ENCODE measurements around the gene PAM. TPM values are rescaled to one million over a fixed set of nuclear protein-coding genes. Genes with fewer than 3 reads are reported as not detected.

PAM gene
- total RNA-seq, 4 donors from 2014 or later: 73.0 to 181 (median 138) TPM

DNA sequence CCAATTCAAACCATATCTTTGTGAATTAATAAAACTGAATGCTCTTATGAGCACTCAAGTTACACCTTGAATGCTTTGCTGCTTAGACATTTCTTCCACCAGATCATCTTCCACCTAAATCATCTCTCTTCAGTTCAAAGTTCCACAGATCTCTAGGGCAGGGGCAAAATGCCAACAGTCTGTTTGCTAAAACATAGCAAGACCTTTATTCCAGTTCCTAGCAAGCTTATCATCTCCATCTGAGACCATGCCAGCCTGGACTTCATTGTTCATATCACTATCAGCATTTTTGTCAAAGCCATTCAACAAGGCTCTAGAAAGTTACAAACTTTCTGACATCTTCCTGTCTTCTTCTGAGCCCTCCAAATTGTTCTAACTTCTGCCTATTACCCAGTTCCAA, 245.0 kb downstream of the PAM start:
- Histone ChIP-seq H3K4me1 (no peaks in the 10 kb centered on the region), H3K36me3 (no peaks in the 10 kb centered on the region), H3K9me3 (no peaks in the 10 kb centered on the region), H3K4me3 (no peak overlapping the region), H3K27me3 (no peaks in the 10 kb centered on the region), H3K27ac (no peak overlapping the region)
- intact Hi-C loops (cut with DNase I; ENCODE audit: low total_unique reads) (no loop called here), in situ Hi-C loops (cut with MboI; ENCODE audit: low pct_ligation_motif_present in 1 of 4, low pct_unique_long_range_greater_than_20kb in 1 of 4, low sequenced_read_pairs in 3 of 4) (no loop called here)
- no peak for TF ChIP-seq POLR2AphosphoS5 (IDR thresholded peaks at IDR 0.05)
- DNase-seq: no peak

DNA sequence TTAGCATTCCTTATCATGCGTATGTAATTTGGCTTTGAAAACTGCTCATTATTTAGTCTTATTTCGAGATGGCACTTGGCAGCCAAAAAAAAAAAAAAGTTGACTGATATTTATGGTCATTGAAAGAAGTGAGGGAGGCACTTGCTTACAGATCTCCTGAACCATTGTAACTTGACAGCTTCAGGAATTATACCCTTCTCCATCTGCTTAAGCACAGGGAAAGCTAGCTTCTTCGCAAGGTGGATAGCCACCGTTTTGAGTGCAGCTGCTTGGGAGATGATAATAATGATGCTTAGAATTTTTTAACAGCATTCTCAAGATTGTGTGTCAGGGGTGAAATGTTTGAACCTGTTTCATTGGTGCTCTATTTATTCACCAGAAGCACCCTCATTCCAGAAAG, 248.8 kb downstream of the PAM start:
- no peak for DNase-seq
- H3K9me3 ChIP-seq: no peaks in the 10 kb centered on the region
- H3K4me3 ChIP-seq: no peak overlapping the region
- no peaks in the 10 kb centered on the region for H3K4me1 ChIP-seq
- TF ChIP-seq POLR2A (IDR thresholded peaks at IDR 0.05): no peak
- no peak for TF ChIP-seq POLR2AphosphoS5 (IDR thresholded peaks at IDR 0.05)
- TF ChIP-seq EP300 (IDR thresholded peaks at IDR 0.05; ENCODE audit: low read depth): no peak
- TF ChIP-seq, protein P1, sequence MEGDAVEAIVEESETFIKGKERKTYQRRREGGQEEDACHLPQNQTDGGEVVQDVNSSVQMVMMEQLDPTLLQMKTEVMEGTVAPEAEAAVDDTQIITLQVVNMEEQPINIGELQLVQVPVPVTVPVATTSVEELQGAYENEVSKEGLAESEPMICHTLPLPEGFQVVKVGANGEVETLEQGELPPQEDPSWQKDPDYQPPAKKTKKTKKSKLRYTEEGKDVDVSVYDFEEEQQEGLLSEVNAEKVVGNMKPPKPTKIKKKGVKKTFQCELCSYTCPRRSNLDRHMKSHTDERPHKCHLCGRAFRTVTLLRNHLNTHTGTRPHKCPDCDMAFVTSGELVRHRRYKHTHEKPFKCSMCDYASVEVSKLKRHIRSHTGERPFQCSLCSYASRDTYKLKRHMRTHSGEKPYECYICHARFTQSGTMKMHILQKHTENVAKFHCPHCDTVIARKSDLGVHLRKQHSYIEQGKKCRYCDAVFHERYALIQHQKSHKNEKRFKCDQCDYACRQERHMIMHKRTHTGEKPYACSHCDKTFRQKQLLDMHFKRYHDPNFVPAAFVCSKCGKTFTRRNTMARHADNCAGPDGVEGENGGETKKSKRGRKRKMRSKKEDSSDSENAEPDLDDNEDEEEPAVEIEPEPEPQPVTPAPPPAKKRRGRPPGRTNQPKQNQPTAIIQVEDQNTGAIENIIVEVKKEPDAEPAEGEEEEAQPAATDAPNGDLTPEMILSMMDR (IDR thresholded peaks at IDR 0.05): no peak
- 82 to 86% methylated on average over 4 of the region's 4 CpGs for WGBS, 2 donors (ENCODE audit: low coverage in 1 of 2)
- no peaks in the 10 kb centered on the region for H3K27me3 ChIP-seq
- intact Hi-C loops (cut with DNase I; ENCODE audit: low total_unique reads) (no loop called here), in situ Hi-C loops (cut with MboI; ENCODE audit: low pct_ligation_motif_present in 1 of 4, low pct_unique_long_range_greater_than_20kb in 1 of 4, low sequenced_read_pairs in 3 of 4) (no loop called here)
- H3K36me3 ChIP-seq: no peaks in the 10 kb centered on the region
- H3K27ac ChIP-seq: no peak overlapping the region

DNA sequence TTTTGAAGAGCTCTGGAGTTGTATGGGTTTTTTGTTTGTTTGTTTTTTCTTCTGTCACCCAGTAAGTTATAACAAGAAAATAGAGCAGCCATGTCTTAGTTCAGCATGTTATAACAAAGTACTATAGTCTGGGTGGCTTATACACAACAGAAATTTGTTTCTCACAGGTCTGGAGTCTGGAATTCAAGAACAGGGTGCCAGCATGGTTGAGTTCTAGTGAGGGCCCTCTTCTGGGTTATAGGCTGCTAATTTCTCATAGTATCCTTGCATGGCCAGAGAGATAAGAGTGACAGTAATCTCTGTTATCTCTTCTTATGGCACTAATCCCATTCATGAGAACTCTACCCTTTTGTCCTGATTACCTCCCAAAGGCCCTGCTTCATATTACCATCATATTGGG, 250.2 kb downstream of the PAM start:
- in situ Hi-C loops (cut with MboI; ENCODE audit: low pct_ligation_motif_present in 1 of 4, low pct_unique_long_range_greater_than_20kb in 1 of 4, low sequenced_read_pairs in 3 of 4): no loop called here
- DNase-seq: no peak
- intact Hi-C loops (cut with DNase I; ENCODE audit: low total_unique reads): no loop called here
- Histone ChIP-seq H3K27ac (no peak overlapping the region), H3K36me3 (no peaks in the 10 kb centered on the region), H3K9me3 (no peaks in the 10 kb centered on the region), H3K27me3 (no peaks in the 10 kb centered on the region), H3K4me1 (no peaks in the 10 kb centered on the region), H3K4me3 (no peak overlapping the region)
- no peak for TF ChIP-seq POLR2A (IDR thresholded peaks at IDR 0.05)
- TF ChIP-seq, protein P1 (IDR thresholded peaks at IDR 0.05): no peak
- no peak for TF ChIP-seq POLR2AphosphoS5 (IDR thresholded peaks at IDR 0.05)
- TF ChIP-seq EP300 (IDR thresholded peaks at IDR 0.05; ENCODE audit: low read depth): no peak

DNA sequence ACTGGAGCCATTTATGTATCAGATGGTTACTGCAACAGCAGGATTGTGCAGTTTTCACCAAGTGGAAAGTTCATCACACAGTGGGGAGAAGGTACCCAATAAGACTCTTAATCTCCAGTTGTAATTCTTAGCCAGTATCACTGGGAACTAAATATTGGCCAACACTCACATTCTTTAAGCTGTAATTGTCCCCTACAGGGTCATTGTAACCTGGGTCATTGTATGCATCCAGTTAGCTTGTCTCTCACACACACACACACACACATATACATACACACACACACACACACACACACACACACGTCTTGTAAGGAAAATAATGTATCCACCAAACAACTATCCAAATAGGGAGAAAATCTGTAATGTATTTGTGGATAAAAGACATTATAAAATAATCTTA, 251.8 kb downstream of the PAM start:
- in situ Hi-C loops (cut with MboI; ENCODE audit: low pct_ligation_motif_present in 1 of 4, low pct_unique_long_range_greater_than_20kb in 1 of 4, low sequenced_read_pairs in 3 of 4): no loop called here

DNA sequence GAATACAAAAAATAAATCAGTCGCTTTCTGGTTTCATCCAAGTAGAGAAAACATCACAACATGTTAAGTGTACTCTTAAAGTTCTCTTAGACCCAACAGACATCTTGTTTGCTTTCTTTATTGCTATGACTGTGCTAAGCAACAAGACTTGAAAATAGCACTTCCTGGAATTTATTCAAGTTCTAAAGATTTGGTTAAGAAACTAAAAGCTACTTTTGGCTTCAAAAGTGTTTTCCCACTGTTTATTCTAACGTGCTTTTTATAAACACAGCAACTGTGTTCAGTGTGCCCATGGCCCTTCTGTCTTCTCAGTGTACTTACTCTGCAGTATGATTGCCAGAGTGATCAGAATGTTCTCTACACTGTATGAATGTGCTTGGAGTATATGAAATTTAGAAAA, 255.1 kb downstream of the PAM start:
- intact Hi-C loops (cut with DNase I; ENCODE audit: low total_unique reads): no loop called here
- Histone ChIP-seq H3K36me3 (no peaks in the 10 kb centered on the region), H3K27ac (no peak overlapping the region), H3K27me3 (no peaks in the 10 kb centered on the region), H3K4me1 (no peaks in the 10 kb centered on the region), H3K9me3 (no peaks in the 10 kb centered on the region), H3K4me3 (no peak overlapping the region)
- in situ Hi-C loops (cut with MboI; ENCODE audit: low pct_ligation_motif_present in 1 of 4, low pct_unique_long_range_greater_than_20kb in 1 of 4, low sequenced_read_pairs in 3 of 4): no loop called here
- 53 to 56% methylated on average over 2 of the region's 2 CpGs for WGBS, 2 donors (ENCODE audit: low coverage in 1 of 2)
- TF ChIP-seq, protein P1 (IDR thresholded peaks at IDR 0.05): no peak
- DNase-seq: no peak

More for the DNA sequence above, 251.8 kb downstream of the PAM start:
- intact Hi-C loops (cut with DNase I; ENCODE audit: low total_unique reads): no loop called here
- 63 to 71% methylated on average over 1 of the region's 1 CpG for WGBS, 2 donors (ENCODE audit: low coverage in 1 of 2)
- TF ChIP-seq EP300 (IDR thresholded peaks at IDR 0.05; ENCODE audit: low read depth) (no peak), POLR2AphosphoS5 (IDR thresholded peaks at IDR 0.05) (no peak), POLR2A (IDR thresholded peaks at IDR 0.05) (no peak)
- TF ChIP-seq, protein P1 (IDR thresholded peaks at IDR 0.05): no peak
- Histone ChIP-seq H3K4me3 (no peak overlapping the region), H3K27me3 (no peaks in the 10 kb centered on the region), H3K36me3 (no peaks in the 10 kb centered on the region), H3K27ac (no peak overlapping the region), H3K4me1 (no peaks in the 10 kb centered on the region), H3K9me3 (no peaks in the 10 kb centered on the region)
- no peak for DNase-seq

All from transverse colon (tissue), 4 donors.